GM20000 (cell line): ENCODE measurements around the gene BCAR1.
"Not testable (repeated sequence)": the region's sequence is repeated elsewhere in the genome, so short reads cannot be mapped to it uniquely, and the experiment has no call there.

Experiments
- DNase-seq: peaks from one replicate; pipeline ENCODE4 v3.0.0; 2012; ENCODE audit warnings: low spot score
- CTCF ChIP-seq: IDR thresholded peaks from 2 replicates; pipeline ENCODE4 v1.5.1; 2012; ENCODE audit warnings: mild to moderate bottlenecking, control low read depth; ENCODE audit errors: extremely low read depth, missing control alignments

The BCAR1 gene

DNA sequence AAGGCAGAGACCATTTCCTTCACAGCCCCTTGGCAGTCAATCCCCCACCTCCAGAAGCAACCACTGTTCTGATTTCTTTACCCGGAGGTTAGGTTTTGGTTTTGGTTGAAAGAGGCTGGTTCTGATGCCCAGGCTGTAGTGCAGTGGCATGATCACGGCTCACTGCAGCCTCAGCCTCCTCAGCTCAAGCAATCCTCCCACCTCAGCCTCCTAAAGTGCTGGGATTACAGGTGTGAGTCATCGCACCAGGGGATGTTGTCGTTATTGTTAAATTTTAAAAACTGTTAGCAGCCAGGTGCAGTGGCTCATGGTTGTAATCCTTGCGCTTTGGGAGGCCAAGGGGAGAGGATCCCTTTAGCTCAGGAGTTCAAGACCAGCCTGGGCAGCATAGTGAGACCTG lies 41.5 kb downstream of the BCAR1 start:
- TF ChIP-seq CTCF = no peak
- no peak for DNase-seq

DNA sequence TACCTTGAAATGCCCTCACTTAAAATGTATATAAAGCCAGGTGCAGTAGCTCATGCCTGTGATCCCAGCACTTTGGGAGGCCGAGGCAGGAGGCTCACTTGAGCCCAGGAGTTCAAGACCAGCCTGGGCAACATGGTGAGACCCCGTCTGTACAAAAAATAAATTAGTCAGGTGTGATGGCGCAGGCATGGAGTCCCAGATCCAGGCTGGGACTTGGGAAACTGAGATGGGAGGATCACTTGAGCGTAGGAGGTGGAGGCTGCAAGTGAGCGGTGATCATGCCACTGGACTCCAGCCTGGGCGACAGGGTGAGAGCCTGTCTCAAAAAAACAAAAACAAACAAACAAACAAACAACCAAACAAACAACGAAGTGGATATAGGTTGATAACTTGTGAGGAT lies 41.9 kb downstream of the BCAR1 start:
- not testable (repeated sequence) for DNase-seq

DNA sequence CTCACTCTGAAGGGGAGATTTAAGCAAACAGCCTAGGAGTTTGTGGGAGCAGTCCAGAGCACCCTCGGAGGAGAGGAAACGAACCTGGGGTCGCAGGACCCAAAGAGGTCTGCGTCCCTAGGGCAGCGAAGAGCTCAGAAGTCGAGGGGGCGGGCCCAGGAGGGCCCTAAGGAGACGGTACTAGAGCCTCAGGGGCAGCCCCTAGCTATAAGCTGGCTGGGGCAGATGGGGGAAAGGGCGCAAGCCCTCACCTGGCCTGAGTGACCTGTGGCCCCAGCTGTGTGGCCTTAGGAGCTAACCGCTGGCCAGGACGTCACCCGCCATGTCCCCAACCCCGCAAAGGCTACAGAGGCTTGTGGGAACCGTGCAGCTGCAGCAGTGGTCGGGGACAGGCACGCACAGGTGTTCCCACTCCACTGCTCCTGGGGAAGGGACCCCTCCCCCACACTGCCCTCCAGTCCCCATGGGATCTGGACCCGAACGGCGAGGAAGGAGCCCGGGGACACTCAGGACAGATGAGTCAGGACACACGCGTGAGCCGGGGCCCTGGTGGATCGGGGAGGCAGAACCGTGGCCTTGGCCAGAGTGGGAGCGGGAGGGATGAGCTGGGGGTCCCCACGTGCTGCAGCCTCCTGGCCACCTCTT lies 42.4 kb downstream of the BCAR1 start:
- no peak for TF ChIP-seq CTCF
- DNase-seq = no peak

DNA sequence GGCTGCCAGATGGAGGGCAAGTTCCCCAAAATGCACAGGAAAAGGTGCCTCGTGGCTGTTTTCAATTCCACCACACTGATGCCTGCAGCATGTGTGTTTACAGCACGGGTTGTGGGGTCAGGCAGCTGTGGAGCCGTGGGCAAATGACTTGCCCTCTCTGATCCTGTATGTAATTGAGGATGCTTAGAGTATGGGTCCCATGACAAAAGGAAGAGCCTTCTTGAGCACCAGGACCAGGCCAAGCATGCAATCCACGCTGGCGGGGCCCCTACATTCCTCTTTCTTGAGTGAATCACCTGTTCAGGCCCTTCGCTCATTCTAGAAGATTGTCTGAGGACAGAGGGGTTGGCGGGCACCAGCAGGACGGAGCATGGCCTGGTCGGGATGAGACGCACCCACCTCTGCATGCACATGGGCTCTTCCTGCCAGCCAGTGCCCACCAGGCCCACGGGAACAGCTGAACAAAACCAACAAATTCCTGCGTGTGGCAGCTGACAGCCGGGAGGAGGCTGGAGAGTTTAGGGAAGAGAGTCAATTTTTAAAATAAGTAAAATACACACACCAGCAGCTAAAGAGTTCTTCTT lies 43.1 kb downstream of the BCAR1 start:
- TF ChIP-seq CTCF = no peak
- no peak for DNase-seq

- DNase-seq = no peak
- no peak for TF ChIP-seq CTCF
Measured at GRCh38 chr16:75207831-75208230, 43.6 kb downstream of the BCAR1 start.

DNA sequence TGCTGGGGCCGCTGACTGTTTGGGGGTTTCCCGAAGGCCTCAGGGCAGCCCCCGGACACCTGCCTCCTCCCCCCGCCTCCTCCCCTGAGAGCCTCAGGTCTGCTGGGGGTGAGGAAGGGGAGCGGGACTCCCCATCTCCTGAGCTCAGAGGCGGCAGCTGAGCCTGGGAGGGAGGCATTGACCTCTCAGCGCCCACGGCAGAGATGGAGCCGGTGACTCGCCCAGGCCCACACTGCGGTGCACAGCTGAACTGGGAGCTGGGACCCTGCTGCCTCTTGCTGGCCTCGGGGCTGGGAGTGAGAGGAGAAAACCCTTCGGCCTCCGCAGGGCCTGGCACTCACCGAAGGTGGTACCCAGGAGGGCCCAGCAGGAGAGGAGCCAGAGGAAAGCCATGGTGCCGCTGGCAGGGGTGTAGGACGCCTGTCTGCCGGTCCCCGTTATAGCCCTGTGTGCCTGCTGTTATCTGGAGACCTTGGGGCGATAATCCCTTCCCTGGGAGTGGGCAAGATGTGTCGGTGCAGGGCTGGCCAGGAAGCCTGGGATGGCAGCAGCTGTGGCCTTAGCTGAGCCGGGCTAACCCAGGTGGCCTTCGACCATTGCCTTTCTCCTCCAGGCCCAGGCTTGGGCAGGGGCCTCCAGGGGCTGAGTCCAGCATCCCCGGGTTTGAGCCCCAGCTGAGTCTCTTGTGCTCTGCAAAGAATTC lies 44.5 kb downstream of the BCAR1 start, which contains the start of gene CTRB2:
Gene CTRB2, minus strand, starts transcription at position 413 of the 703 bp plus-strand sequence. Its CDS starts 20 bp downstream, at position 393.
- TF ChIP-seq CTCF = no peak
- peak; percentile 65 for DNase-seq

- DNase-seq = peak; percentile 39
Measured at GRCh38 chr16:75205961-75206748, 45.3 kb downstream of the BCAR1 start.

DNA sequence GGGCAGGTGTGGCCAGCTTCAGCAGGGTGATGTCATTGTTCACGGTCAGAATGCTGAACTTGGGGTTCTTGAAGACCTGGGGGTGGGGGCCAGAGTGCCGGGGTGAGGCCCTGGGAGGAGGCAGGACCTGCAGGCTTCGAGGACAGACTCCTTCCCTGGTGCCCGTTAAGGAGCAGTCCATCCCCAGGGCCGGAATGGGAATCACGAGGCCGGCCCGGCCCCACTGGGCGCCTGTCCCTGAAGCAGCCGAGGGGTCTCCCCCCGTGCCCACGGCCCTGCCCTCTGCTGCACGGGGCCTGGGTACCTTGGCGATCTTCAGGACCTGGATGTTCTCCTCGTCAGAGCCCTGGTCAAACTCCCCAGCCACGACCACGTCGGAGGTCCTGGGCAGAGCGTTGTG lies 46.0 kb downstream of the BCAR1 start:
- DNase-seq = not testable (repeated sequence)

DNA sequence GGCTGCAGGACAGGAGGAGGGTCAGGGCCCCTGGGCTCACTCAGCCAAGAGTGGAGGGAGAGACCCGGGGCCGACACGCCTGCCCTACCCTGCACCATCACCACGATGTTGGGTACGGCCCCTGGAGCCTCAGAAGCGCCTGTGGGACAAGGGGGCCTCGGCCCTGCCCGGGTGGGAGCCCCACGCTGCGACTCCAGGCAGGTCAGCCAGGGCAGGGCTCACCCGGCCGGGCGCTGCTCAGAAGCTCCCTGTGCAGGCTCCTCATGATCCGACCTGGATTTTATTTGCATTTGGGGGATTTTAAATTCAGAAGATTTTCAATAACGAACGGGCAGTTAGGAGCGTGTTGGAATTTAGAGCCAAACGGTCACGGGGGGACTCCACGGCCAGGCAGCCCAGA lies 46.5 kb downstream of the BCAR1 start:
- not testable (repeated sequence) for DNase-seq
